HG03175 (cell line): ENCODE results near the gene SLC6A19.
"Not testable (repeated sequence)": the region's sequence is repeated elsewhere in the genome, so short reads cannot be mapped to it uniquely, and the experiment has no call there.

ENCODE experiments used
- ATAC-seq: cut with Tn5 transposase; IDR thresholded peaks from one replicate; pipeline ENCODE4 v1.9.1; 2021; ENCODE audit warnings: mild to moderate bottlenecking, moderate library complexity; ENCODE audit not compliant: unreplicated experiment

The SLC6A19 gene

DNA sequence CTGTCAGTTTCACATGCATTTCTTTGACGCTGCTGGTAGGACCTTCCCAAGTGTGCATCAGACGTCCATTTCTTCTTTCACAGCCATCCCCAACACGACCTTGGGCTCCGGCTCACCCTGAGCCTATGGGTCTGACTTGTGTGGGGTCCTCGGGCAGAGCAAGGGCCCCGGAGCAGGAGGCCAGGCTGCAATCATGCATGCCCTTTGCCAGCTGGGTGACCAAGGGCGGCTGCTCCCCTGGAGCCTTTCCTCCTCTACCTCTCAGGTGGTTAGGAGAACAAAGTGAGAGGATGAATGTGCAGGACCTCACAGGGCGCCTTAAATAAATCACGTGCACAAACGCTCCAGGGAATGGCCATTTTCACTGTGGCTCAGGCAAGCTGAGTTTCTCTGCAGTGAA, 60.2 kb downstream of the SLC6A19 start:
- ATAC-seq, result no peak

DNA sequence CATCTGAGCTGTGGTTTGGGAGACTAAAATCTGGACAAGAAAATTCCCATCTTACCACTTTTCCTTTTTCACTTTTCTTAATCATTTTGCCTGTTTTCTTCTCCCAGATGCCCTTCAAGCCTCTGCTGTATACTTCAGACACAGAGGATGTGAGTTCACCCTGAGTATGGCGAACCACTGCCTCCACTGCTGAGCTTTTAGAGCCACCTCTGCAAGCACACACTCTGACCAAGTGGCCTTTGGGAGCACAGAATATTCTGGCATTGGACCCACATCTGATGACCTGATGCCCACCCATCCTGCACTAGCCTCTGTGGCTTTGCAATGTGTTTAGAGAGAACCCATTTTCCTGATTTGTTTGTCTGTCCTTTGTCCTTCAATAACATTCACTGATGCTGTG, 61.0 kb downstream of the SLC6A19 start:
- ATAC-seq, result no peak

- no peak for ATAC-seq
Measured at GRCh38 chr5:1264211-1264610, 62.8 kb downstream of the SLC6A19 start.

DNA sequence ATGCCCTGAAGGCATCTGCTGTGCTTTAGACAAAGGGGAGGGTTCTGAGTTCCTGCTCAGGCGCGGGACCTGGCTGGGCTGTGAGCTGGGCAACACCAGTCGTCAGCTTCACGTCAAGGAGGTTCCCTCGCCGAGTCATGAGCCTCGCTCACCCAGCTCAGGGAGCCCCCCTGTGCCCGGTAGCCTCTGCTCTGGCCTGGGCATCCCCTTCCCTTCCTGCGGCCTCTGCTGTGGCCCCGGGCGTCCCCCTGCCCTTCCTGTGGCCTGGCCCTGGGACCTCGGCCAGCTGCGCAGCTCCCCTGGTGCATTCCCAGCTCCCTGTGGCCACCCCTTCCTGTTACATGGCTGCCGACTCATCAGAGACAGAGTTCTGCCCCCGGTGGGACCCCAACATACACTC, 63.6 kb downstream of the SLC6A19 start:
- ATAC-seq, result no peak

GRCh38 chr5:1265461-1266455, 64.4 kb downstream of the SLC6A19 start:
- no peak for ATAC-seq

GRCh38 chr5:1266791-1267190, 65.4 kb downstream of the SLC6A19 start:
- ATAC-seq, result no peak

GRCh38 chr5:1267464-1267863, 66.1 kb downstream of the SLC6A19 start:
- ATAC-seq, result not testable (repeated sequence)

DNA sequence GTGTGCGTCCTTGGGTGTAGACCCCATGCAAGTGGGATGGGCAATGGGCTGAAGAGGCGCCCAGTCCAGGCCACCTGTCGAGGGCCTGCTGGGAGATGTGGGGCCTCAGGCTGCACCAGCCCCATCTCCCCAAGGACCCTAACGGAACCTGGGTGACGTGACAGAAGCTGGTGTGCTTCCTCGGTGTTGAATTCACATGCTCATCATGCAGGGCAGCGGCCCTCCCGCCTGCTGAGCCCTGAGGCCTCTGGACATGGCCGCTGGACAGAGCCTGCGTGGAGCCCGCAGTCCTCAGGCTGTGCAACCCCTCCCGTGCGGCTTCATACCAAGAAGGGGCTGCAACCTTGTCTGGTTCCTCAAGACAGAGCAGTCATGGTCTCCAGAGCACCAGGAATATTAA, 66.7 kb downstream of the SLC6A19 start:
- ATAC-seq, result no peak

- ATAC-seq, result no peak
Measured at GRCh38 chr5:1268666-1269065, 67.3 kb downstream of the SLC6A19 start.

DNA sequence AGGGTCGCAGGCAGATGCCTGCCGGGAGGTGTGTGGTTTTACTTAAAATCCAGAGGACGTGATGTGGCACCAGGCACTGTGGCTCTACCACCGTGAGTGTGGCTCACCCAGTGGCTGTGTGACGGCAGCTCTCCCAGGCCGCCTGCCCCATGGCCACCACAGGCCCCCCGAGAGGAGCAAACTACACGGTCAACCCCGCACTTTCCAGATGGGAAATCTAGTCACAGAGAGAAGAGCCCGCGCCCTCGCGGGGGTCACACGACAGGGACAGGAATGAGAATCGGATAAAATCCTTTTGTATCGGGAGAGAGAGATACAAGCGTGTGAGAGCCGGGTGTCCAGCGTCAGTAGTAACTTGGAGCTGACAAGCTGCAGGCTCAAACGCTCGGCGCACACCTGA, 69.0 kb downstream of the SLC6A19 start:
- no peak for ATAC-seq

GRCh38 chr5:1270933-1271914, 69.8 kb downstream of the SLC6A19 start:
- ATAC-seq, result no peak

DNA sequence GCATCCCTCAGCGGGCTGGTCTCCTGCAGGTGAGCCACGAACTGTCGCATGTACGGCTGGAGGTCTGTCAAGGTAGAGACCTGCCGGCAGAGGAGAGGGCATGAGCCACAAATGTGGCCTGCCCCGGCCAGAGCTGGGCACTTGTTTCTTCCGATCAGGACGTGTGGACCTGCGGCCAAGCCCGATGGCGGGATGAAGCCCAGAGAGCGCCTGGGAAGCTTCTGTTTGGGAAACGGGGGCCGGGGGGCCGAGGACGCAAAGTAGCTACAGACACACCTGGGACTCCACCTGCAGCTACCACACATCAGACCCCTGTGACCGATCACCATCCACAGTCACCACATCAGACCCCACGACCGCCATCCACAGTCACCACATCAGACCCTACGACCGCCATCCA, 70.8 kb downstream of the SLC6A19 start:
- ATAC-seq, result no peak

GRCh38 chr5:1273745-1274144, 72.3 kb downstream of the SLC6A19 start:
- no peak for ATAC-seq

- ATAC-seq, result no peak
Measured at GRCh38 chr5:1274471-1274870, 73.1 kb downstream of the SLC6A19 start.
